Measurements from ENCODE around the gene BCL2L11.

DNA sequence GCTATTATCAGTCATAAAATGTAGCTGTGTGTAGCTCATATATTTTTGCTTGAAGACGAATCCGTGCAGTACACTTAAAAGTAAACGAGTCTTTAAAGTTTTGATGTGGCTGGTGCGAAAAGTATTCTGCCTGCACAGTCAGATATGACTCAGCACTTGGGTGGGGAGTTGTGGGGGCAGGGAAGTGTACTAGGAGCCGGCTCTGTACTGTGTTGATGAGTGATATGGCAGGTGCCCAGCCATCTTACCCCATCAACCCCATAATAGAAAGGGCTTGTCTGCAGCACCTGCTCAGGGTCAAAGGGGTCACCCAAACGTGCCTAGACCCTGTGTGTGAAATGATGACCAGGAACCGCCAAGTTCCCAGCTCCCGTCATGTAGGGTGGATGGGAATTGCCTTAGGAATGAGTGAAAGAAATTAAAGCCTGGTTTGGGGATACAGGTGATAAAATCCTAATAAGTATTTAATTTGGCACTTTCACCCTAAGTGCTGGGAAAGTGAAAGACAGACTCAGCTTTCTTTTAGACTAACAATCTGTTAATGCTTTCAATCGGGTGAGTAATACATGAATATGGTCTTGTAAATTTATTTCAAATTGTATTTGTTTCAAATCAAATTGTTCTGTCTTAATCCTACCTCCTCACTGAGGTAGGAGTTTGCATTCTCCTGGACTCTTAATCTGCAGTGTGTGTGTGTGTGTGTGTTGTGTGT lies 48.0 kb downstream of the BCL2L11 start:
- TF ChIP-seq, protein P1, sequence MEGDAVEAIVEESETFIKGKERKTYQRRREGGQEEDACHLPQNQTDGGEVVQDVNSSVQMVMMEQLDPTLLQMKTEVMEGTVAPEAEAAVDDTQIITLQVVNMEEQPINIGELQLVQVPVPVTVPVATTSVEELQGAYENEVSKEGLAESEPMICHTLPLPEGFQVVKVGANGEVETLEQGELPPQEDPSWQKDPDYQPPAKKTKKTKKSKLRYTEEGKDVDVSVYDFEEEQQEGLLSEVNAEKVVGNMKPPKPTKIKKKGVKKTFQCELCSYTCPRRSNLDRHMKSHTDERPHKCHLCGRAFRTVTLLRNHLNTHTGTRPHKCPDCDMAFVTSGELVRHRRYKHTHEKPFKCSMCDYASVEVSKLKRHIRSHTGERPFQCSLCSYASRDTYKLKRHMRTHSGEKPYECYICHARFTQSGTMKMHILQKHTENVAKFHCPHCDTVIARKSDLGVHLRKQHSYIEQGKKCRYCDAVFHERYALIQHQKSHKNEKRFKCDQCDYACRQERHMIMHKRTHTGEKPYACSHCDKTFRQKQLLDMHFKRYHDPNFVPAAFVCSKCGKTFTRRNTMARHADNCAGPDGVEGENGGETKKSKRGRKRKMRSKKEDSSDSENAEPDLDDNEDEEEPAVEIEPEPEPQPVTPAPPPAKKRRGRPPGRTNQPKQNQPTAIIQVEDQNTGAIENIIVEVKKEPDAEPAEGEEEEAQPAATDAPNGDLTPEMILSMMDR (IDR thresholded peaks at IDR 0.05; ENCODE audit: insufficient read depth, low read length) = no peak
- TF ChIP-seq SPI1 (IDR thresholded peaks at IDR 0.05; ENCODE audit: borderline replicate concordance, low read depth) = no peak
- TF ChIP-seq POLR2AphosphoS5 (IDR thresholded peaks at IDR 0.05; ENCODE audit: low read depth) = no peak

Data from HL-60 (cell line).